ENCODE data around the gene WDR75.
"Not testable (repeated sequence)": the region's sequence is repeated elsewhere in the genome, so short reads cannot be mapped to it uniquely, and the experiment has no call there.

The WDR75 gene

DNA sequence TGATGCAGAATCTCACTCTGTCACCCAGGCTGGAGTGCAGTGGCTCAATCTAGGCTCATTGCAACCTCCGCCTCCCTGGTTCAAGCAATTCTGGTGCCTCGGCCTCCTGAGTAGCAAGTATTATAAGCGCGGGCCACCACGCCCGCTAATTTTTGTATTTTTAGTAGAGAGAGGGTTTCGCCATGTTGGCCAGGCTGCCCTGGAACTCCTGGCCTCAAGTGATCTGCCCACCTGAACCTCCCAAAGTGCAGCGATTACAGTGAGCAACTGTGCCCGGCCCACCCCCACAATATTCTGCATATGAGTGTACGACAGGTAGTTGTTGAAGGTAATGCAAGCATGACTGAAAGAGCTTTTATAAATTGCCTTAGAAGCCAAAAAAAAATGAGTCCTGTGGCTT lies 1.2 kb downstream of the WDR75 start:
- DNase-seq, result no peak

DNA sequence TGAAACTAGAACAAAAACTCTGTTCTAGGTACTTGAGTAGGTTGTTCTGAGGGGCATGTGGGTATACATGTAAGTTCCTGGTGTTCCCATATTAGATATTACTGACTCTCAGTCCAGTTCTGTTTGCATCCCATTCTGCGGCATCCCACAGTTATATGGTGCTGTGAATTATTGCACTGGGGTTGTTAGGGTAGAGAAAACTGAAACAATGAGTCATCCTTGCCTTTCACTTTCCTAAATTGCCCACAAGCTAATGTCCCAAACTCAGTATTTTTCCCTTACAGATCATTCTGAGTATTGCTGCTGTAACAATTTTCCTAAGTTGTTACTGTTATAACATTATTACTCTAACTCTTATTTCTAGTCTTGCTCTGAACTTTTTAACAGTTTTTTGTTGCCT lies 3.0 kb downstream of the WDR75 start:
- DNase-seq, result no peak

DNA sequence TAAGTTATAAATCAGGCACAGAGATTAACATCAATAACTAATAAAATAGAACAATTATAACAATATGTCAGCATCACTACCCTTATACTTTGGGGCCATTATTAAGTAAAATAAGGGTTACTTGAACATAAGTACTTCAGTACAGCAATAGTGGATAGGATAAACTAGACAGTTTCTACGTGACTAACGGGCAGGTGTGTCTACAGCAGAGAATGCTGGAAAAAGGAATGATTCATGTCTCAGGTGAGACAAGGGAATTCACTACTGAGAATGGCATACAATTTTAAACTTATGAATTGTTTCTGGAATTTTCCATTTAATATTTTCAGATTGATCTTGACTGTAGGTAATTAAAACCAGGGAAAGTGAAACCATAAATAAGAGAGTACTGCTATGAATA lies 5.5 kb downstream of the WDR75 start:
- DNase-seq, result no peak

DNA sequence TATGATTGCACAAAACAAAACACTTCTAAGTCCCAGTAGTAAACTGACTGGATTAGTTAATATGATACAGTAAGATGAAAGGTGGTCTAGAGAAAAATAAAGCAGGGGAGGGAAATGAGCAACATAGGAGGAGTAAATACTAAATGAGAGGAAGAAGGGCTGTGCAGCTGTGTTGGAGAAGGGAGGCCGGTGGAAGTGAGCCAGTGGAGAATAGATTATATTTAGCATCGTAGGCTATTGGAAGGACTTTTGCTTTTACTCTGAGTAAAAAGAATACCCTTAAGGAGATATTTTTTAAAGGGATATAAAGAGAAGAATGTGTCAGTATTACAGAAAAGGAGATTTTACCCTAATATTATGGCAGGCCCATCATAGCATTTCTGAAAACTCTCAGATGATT lies 12.7 kb downstream of the WDR75 start:
- no peak for DNase-seq

- no peak for DNase-seq
These were observed 23.8 kb downstream of the WDR75 start for GRCh38 chr2:189465076-189465475.

- DNase-seq, result no peak
These were observed 24.2 kb downstream of the WDR75 start for GRCh38 chr2:189465478-189465877.

- DNase-seq, result no peak
These were observed 24.8 kb downstream of the WDR75 start for GRCh38 chr2:189466046-189466445.

- DNase-seq, result no peak
These were observed 25.4 kb downstream of the WDR75 start for GRCh38 chr2:189466656-189467055.

- no peak for DNase-seq
These were observed 25.9 kb downstream of the WDR75 start for GRCh38 chr2:189467160-189467559.

- DNase-seq, result no peak
These were observed 26.3 kb downstream of the WDR75 start for GRCh38 chr2:189467593-189467992.

DNA sequence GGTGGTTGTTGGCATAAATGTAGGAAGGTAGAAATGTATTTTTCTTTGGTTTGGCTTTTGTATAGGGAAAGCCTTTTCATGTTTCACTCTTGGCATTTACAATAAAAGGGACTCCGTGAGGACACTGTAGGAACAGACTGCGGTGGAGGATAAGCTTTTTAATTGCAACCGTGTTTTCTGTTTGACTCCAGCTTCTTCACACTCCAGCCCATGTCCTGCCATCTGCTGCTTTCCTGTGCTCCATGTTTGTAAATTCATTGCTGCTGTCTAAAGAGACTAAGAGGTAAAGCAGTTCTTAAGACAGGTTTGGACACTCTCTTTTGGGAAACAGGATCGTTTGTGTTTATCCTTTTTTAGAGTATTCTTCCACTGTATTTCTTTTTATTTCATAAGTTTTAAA lies 33.3 kb downstream of the WDR75 start:
- DNase-seq, result no peak

- DNase-seq, result no peak
These were observed 36.5 kb downstream of the WDR75 start for GRCh38 chr2:189477756-189478155.

- not testable (repeated sequence) for DNase-seq
These were observed 37.0 kb downstream of the WDR75 start for GRCh38 chr2:189478289-189478688.

- DNase-seq, result no peak
These were observed 39.8 kb downstream of the WDR75 start for GRCh38 chr2:189481071-189481470.

DNA sequence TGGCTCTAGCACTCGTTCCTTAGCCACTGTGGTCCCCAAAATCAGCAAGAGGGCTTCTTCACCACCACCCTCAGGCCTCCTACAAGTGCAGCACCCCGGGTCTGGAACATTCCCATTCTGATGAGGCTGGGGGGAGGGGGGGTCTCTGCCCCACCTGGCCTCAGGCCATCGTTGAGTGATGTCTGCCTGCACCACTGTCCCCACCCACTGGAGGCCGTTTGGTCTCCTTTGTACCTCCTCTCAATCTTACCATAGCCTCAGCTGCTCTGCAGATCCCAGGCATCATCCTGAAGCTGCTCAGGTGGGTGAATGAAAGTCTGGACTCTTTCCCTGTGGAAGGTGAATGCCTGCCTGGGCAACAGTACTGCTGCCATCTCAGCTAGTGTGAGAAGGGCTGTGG lies 42.3 kb downstream of the WDR75 start:
- DNase-seq, result no peak

DNA sequence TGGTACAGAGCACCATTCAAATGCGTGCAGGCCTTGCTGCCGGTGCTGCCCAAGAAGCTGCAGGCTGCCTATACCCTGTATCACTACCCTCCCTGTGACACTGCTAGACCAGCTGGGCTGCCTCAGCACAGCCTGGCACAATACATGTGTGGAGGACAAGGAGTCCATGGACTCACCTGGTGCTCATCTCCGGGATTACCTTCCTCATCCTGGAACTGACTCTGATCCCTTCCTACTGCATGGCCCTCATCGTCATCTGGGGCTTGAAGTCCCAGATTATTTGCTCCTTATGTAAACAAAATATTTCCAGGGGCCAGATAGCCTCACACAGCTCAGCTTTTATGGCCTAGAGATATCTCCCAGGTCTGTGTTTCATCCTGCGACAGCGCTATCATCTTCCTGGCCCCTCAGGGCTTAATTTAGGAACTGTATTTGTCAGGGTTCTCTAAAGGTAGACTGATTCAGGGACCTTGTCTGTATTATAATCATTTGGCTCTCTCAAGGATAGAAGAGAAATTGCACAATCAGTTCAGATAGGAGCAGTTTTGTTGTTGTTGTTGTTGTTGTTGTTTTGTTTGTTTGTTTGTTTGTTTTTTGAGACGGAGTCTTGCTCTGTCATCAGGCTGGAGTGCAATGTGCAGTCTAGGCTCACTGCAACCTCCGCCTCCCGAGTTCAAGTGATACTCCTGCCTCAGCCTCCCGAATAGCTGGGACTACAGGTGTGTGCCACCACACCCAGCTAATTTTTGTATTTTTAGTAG lies 42.9 kb downstream of the WDR75 start:
- no peak for DNase-seq

GRCh38 chr2:189485146-189485545 lies 43.9 kb downstream of the WDR75 start:
- DNase-seq, result no peak

GRCh38 chr2:189486237-189486770 lies 45.0 kb downstream of the WDR75 start:
- no peak for DNase-seq

DNA sequence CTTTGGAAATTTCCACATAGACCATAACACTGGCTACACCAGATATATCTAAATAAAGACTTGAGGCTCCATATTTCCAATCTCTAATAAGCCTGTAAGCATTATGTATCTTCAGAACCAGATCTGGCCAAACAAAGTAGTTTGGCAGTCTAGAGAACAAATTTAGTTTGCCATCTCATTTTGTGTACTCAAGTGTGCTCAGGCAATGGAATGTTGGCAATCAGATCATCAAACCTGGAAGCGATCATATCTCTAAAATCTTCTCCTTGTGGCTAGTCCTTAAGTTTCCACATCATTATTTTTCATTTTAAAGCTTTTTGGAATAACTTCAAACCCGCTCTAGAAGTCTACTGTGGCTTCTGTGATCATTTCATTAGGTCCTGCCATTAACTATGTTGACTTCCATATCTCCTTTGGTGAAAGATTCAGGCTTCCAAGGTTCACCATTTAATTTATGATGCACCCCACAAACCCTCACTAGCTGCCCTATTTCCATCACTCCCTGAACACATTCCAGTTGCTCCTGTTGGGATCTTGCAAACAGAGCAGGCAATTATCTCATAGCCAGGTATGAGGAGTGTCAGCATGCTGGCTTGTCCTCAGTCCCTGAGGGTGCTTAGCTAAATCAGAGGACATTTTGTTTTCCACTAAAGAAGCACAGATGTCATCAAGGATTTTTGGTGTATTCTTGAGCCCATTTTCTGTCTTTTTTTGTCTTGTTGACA lies 46.2 kb downstream of the WDR75 start:
- no peak for DNase-seq

GRCh38 chr2:189488008-189488310 lies 46.7 kb downstream of the WDR75 start:
- no peak for DNase-seq

- no peak for DNase-seq
These were observed 51.2 kb downstream of the WDR75 start for GRCh38 chr2:189492451-189492850.

- DNase-seq, result no peak
These were observed 56.9 kb downstream of the WDR75 start for GRCh38 chr2:189498205-189498604.

DNA sequence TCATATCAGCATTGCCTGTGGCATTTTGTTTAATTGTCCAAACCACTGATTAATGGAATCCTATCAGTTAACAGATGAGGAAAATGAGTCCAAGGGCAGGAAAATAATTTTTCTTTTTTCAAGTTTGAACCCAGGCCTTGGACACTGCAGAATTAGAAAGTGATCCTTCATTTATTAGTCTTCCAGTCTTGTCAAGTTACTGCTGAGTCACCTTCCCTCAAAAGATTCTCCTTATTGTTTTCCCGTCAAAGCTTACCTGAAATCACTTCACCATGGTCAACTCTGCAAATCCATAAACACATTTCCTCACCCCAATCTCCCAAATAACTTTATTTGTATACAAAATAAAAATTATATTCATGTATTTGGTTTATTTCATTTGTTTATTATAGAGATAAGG lies 57.9 kb downstream of the WDR75 start:
- DNase-seq, result no peak

- no peak for DNase-seq
These were observed 59.3 kb downstream of the WDR75 start for GRCh38 chr2:189500456-189501160.
